D721Med (cell line): ENCODE results near the gene SPOCK3.

Source experiments
- DNase-seq: peaks from one replicate; pipeline ENCODE4 v3.0.0; 2011; ENCODE audit warnings: low spot score; ENCODE audit not compliant: insufficient read length
- FAIRE-seq: peaks from 2 replicates; lab custom pipeline; 2011; peaks lifted over from hg19 to GRCh38; lab: Jason Lieb, UNC
- TF ChIP-seq, protein P1 (sequence below): IDR thresholded peaks from 2 replicates; pipeline ENCODE4 v1.5.1; 2012; ENCODE audit warnings: mild to moderate bottlenecking, control low read depth; ENCODE audit not compliant: insufficient read depth; ENCODE audit errors: missing control alignments

SPOCK3 gene

DNA sequence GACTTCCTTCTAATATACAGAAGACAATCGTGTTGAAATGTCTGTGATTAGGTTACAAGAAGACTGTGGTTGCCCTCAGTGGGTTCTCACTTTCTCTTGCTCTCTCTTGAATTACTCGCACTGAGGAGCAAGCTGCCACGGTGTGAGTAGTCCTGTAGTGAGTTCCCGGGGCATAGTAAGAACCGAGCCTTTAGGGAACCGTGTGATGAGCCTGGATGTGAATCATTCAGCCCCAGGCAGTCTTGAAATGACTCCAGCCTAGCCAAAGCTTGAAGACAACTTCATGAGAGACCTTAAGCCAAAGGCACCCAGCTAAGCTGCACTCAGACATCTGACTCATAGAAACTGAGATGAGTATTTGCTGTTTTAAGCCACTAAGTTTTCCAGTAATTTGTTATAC, 292.7 kb downstream of the SPOCK3 start:
- TF ChIP-seq, protein P1, sequence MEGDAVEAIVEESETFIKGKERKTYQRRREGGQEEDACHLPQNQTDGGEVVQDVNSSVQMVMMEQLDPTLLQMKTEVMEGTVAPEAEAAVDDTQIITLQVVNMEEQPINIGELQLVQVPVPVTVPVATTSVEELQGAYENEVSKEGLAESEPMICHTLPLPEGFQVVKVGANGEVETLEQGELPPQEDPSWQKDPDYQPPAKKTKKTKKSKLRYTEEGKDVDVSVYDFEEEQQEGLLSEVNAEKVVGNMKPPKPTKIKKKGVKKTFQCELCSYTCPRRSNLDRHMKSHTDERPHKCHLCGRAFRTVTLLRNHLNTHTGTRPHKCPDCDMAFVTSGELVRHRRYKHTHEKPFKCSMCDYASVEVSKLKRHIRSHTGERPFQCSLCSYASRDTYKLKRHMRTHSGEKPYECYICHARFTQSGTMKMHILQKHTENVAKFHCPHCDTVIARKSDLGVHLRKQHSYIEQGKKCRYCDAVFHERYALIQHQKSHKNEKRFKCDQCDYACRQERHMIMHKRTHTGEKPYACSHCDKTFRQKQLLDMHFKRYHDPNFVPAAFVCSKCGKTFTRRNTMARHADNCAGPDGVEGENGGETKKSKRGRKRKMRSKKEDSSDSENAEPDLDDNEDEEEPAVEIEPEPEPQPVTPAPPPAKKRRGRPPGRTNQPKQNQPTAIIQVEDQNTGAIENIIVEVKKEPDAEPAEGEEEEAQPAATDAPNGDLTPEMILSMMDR: no peak
- FAIRE-seq: no peak
- DNase-seq: no peak

DNA sequence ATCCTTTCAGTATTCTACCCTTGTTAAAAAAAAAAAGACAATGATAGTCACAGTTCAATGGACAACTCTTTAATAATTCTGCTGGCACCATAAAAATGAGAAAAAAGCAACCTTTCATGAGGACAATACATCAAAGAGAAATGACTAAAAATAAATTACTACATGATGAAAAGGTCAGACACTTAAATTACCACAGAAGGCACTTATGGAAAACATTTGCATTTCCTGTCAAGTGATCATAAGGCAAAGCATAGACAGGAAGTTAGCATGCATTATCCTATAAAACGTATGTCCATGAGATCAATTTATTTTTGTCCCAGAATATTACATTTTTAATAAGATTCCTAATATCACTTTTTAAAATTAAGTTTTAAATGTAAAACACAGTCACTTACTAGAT, 303.8 kb downstream of the SPOCK3 start:
- no peak for FAIRE-seq
- TF ChIP-seq, protein P1: no peak
- no peak for DNase-seq

DNA sequence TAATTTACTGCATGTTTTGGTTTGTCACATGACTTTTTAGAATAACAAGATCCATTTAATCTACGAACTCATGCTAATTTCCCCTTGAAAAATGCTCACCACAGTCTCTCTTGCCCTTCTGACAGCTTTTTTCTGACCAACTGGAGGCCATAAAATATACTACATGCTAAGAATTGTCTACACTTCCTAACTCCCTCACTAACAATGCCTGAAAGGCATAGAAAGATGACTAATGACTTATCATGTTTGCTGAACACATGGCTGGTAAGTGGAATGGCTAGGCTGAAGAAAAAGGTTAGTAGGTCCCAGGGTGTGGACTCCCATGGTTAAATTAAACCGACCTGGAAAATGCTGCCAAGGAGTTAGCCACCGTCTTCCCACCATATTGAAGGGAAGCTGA, 309.9 kb downstream of the SPOCK3 start:
- FAIRE-seq: no peak
- TF ChIP-seq, protein P1: no peak
- DNase-seq: no peak

DNA sequence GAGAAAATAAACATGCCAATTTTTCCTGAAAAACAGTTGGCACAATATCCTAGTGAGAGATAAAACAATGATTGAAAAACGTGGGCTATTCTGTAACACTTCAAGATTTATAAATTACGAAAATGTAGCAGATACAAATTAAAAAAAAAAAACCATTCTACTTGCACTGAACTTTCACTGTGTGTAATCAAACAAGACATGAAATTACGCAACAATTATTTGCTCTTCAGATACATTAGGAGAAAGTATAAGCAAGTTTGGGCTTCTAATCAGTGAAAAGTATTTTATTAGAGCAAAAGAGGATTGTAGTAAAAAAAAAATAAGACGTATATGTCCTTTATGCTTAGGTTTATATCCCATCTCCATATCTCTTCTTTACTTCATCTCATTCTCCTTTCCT, 320.4 kb downstream of the SPOCK3 start:
- no peak for DNase-seq
- FAIRE-seq: no peak
- TF ChIP-seq, protein P1: no peak

DNA sequence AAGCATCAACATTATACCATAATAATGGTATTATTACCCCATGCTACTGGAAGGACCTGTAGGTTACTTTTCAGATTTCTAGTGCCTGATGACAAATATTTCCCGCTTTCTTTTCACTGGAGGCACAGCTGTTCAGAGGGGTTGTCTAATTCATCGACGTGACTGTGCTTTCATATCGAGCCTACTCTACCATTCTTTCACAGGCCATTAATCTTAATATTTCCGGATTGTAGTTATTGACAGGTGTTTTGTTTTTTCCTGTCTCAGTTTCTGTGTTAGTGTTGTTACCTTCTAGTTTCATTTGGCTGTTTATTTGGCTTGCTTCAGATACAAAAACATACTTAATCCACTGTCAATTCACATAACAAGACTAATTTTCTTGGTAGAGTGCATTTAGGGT, 330.9 kb downstream of the SPOCK3 start:
- TF ChIP-seq, protein P1: no peak
- DNase-seq: no peak
- no peak for FAIRE-seq

DNA sequence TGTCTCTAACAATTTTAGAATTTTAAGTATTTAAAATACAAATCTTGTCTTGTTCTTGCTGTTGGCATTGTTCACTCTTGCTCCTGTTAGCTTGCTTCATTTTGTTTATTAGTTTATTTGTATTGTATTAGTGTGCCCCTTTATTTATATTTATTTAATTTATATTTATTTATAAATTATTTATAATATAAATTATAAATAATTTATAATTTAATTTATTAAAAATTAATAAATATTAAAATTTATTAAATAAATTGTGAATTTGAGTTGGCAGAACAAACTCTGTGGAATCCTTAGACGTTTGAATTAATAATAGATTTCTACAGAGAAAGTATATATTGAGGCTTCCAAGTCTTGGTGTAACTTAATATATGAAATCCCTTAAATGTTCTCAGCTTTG, 331.4 kb downstream of the SPOCK3 start:
- FAIRE-seq (no peak), DNase-seq (no peak)

DNA sequence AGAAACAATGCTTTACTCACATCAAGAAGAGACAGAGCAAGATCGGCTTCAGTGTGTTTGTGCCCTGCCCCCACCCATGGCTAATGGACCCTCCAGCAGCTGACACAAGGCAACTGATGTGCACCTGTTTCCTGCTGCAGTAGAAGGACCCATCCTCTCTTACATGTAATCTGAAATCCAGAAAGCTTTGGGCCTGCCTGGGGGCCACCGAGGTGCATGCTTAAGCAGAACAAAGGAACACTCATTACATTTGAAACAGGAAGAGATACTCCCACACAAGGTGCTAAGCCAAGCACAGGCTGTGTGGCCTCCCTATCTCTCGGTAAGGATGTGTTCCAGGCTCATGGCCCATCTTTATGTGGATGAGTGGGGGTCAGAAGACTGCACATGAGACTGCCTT, 338.0 kb downstream of the SPOCK3 start:
- TF ChIP-seq, protein P1: no peak
- DNase-seq (no peak), FAIRE-seq (no peak)

More for the DNA sequence above, 331.4 kb downstream of the SPOCK3 start:
- TF ChIP-seq, protein P1: no peak
